OCI-LY3 (cell line): ENCODE measurements around the gene EFNA5.

Source experiments
- EZH2phosphoT487 ChIP-seq: fragments of 200-600 bp; shearing (Covaris generic); IDR thresholded peaks from 2 replicates; pipeline ENCODE4 v1.6.1; 2018; ENCODE audit warnings: antibody characterized with exemption, mixed run types, low read depth
- TF ChIP-seq, protein P1 (sequence below): fragments of 200-600, 300-600 bp; sonication (generic); IDR thresholded peaks from 2 replicates; pipeline ENCODE4 v1.5.1; 2014; ENCODE audit warnings: antibody characterized with exemption, low read length, low read depth

DNA sequence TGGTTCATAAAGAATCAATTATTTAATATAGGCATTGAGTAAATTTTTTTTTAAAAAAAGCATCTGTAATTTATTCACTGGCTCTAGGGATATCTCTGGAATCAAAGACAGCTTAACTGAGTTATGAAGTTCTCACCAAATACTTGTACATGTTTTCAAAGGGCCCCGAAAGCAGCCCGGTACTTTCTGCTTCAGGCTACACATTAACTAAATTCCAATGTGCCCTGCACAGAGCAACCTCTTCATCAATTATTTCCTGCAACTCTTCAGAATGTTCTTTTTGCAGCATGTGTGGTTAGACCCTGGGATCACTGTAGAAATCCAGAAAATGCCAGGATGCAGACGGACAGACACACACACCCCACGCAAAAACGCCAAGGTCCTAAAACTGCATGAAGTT, 209.0 kb downstream of the EFNA5 start:
- TF ChIP-seq, protein P1, sequence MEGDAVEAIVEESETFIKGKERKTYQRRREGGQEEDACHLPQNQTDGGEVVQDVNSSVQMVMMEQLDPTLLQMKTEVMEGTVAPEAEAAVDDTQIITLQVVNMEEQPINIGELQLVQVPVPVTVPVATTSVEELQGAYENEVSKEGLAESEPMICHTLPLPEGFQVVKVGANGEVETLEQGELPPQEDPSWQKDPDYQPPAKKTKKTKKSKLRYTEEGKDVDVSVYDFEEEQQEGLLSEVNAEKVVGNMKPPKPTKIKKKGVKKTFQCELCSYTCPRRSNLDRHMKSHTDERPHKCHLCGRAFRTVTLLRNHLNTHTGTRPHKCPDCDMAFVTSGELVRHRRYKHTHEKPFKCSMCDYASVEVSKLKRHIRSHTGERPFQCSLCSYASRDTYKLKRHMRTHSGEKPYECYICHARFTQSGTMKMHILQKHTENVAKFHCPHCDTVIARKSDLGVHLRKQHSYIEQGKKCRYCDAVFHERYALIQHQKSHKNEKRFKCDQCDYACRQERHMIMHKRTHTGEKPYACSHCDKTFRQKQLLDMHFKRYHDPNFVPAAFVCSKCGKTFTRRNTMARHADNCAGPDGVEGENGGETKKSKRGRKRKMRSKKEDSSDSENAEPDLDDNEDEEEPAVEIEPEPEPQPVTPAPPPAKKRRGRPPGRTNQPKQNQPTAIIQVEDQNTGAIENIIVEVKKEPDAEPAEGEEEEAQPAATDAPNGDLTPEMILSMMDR: no peak
- no peak for TF ChIP-seq EZH2phosphoT487
